HG02938 (cell line): ENCODE measurements around the gene FAM200A.
"Not testable (repeated sequence)": the region's sequence is repeated elsewhere in the genome, so short reads cannot be mapped to it uniquely, and the experiment has no call there.

Experiments used
- ATAC-seq: cut with Tn5 transposase; IDR thresholded peaks from one replicate; pipeline ENCODE4 v1.9.1; 2021; ENCODE audit warnings: mild to moderate bottlenecking, moderate library complexity; ENCODE audit not compliant: unreplicated experiment

FAM200A gene

DNA sequence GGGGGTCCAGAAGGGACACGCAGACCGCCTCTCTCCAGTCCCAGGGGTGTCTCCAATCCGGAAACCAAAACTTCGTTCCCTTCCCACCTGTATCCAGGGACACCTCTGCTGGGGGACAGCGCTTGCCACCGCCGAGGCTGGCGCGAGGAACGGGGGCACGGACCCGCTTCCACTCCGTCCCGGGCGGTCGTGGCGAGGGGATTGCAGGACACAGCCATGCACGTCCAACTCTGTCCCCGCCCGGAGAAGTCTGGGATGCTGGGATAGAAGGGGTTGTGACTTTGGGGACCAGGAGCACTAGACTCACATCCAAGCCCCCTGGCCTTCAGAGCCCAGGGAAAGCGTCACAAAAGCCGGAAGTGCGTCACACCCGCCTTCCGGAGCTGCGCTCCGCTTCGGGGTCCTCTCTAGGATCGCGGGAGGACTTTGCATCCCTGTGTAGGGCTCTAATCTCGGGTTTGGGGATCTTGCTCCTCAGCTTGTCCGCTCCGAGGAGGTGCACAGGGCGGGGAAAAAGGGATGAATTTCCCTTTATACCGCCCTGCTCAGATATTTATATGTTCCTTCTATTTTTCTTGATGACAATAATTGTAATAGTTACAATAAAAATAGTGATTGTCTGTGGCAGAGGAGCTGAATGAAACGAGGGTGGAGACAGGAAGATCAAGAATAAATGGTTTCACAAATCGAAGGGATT is at the start of gene FAM200A:
Gene FAM200A, minus strand, starts transcription at position 348 of the 697 bp plus-strand sequence. CDS start 3,707 bp downstream, outside the sequence.
- ATAC-seq, result peak; percentile 87

DNA sequence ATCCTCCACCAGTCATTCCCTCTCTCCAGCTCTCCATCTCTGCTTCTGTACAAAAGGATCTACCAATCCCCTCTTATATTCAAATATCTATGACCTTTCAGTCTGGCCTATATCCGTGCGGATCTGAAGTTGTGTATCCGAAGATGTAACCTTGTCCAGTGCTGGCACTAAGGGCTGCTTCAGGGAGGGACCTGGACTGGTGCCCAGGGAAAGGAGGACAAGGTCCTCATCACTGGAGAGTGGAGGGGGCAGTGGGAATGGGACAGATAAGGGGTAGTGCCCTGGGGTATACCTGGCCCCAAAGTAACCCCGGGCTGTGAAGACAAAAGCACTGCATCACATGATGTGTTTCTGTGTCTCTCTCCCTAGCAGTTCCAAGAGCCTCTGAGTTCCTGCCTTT is 47.9 kb upstream of the FAM200A start:
- no peak for ATAC-seq

DNA sequence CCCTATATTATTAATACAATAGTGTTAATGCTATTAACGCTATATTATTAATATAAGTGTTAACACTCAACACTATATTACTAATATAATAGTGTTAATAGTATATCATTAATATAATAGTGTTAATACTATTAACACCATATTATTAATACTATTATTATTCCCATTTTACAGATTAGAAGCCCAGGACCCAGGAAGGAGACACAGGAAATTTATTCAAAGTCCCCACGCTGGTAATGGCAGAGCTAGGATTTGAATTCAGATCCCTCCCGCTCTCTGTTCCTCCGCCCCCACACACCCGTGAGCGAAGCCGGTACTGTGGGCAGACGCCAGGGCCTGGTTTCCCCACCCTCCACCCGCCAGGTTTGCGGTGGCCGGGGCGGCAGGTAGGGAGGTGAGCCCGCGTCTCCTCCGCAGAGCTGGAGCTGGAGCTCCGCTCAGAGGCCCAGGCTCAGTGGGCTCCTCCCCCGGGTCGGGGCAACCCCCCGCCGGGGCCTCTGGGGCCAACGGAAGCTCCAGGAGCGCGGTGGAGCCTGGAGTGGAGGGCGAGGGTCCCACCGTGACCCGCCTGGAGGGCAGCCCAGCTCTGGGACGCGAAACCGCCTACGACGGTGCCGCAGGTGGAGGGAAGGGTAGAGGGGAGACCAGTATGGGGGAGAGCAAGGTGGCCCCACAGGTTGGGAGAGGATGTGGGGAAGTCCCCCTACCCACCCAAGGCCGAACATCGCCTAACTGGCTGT is 46.0 kb upstream of the FAM200A start, which contains the start of gene TMEM225B:
Gene TMEM225B, plus strand, starts transcription at position 506 of the 740 bp plus-strand sequence. CDS start 6,122 bp downstream, outside the sequence.
- ATAC-seq, result no peak

DNA sequence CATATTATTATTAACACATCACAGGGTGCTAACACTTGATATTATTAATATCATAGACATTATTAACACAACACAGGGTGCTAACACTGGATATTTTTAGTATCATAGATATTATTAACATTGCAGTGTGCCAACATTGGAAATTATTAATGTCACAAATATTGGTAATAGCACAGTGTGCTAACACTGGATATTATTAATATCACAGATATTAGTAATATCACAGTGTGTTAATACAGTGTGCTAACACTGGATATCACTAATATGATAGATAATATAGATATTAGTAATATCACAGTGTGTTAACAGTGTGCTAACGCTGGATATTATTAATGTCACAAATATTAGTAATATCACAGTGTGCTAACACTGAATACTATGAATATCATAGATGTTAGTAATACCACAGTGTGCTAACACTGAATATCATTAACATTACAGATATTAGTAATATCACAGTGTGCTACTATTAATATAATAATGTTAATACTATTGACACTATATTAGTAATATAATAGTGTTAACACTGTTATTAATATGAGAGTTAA is 44.6 kb upstream of the FAM200A start:
- no peak for ATAC-seq

DNA sequence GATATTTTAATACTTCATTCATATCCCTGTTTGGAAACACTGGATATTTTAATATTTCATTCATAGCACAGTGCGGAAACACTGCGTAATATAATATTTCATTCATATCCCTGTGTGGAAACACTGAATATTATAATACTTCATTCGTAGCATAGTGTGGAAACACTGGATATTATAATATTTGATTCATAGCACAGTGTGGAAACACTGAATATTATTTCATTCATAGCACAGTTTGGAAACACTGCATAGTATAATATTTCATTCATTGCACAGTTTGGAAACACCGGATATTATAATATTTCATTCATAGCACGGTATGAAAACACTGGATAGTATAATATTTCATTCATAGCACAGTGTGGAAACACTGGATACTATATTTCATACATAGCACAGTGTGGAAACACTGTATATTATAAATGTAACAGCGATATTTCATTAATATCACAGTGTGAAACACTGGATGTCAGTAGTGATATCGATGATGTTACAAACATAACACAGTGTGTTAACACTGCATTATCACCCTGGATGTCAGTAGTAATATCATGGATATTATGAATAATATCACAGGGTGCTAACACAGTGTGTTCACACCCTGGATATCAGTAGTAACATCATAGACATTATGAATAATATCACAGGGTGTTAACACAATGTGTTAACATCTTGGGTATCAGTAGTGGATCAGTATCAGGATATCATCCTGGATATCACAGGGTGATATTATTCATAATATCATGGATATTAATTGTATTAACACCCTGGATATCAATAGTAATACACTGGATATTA is 43.2 kb upstream of the FAM200A start:
- ATAC-seq, result no peak

DNA sequence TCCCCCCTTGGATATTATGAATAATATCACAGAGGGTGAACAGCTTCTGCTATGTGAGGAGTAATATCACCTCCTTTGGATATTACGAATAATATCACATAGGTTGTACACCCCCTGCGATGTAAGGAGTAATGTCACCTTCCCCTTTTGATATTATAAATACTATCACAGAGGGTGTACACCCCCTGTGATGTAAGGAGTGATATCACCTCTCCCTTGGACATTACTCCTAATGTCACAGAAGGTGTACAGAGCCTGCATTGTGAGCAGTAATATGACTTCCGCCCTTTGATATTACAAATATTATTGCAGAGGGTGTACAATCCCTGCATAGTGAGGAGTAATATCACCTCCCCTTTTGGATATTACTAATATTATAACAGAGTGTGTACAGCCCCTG is 37.0 kb upstream of the FAM200A start:
- ATAC-seq, result no peak

DNA sequence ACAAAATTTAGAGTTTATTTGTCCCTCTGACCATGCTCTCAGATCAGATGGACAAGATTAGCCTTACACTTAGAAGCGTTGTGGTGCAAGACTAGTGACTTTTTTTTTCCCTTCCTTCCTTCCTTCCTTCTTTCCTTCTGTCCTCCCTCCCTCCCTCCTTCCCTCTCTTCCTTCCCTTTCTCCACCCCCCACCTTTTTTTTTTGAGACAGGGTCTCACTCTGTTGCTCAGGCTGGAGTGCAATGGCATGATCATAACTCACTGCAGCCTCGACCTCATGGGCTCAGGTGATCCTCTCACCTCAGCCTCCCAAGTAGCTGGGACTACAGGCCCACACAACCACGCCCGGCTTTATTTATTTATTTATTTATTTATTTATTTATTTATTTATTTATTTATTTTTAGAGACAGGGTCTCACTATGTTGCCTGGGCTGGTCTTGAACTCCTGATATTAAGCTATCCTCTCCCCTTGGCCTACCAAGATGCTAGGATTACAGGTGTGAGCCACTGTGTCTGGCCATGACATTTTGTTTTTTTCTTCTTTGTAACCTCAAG is 28.9 kb upstream of the FAM200A start:
- not testable (repeated sequence) for ATAC-seq

DNA sequence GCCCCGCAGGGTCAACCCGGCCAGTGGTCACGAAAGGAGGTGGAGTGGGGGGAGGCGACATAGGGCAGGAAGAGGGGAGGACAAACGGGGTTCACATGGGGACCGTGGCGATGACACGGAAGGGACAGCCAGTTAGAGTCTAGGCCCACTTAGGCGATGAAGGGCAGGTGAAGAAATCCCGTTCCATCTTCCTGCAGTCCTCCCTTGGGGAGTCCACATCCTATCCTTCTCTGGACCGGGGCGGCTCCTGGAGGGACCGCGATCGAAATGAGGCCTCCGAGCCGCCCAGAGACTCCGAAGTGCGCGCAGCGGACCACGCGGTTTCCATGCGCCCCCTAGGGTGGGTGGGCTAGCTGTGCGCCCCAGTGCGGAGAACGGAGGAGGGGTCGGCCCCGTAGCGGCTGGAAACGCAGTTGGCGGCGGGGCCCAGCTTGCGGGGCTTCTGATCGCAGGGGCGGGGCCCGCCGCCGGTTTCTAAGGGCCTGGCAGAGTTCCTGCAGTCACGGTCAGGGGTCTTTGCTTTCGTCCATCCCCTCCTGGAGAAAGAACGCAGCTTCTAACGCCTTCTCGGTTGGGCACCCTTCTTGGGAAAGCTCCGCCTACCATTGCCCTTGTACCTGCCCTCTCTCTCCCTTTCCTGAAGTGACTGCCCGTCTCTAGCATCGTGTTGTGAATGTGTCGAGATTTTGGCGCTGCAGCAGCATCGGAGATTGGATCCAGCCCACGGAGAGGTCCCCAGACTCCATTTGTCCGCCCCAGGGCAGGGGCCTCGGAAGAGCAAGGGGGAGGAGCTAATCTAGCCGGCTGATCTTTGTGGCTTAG is 28.3 kb upstream of the FAM200A start:
- no peak for ATAC-seq

DNA sequence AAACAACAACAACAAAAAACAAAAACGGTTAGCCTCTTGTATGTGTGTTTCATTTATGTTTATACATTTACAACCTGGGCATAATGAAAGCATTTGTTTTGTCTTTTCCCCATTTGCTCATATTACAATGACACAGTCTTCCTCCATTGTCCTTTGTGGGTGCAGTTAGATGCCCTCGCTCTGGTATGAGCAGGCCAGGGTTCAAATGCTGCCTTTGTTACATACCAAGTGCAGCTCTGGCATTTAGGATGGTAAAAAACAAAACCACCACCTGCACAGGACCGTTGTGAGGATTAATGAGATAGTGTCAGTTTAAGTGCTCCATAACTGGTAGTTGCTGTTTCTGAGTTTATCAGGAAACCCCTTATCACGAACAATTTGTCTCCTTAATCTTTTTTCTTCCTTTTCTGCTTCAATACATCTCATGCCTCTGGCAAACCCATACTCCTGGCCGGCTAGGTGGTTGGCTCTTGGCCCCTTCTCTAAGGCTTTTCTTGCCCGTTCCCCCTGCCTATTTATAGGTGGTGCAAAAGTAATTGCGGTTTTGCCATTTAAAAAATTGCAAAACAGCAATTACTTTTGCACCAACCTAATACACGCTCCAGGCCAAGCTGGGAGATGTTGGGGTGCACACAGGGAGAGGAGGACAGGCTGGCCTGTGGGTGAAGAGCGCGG is 27.5 kb upstream of the FAM200A start:
- ATAC-seq, result no peak

DNA sequence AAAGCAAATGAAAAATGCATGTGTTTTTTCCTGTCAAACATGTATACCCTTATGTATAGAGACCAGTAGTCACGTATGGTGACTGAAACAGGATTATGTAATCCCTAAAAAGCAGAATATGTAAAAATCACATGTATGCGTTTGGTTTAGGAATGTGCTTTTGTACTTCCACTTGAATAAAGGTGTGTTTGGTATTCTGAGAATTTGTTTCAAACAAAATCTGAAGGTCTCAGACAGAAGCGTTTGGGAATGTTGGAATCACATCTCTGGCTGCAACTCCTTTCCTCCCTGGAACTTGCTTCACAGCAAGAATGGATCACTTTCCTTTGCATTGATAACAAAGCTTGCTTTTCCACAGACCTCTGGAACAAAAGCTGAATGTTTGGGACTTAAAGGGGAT is 24.3 kb upstream of the FAM200A start:
- ATAC-seq, result no peak

DNA sequence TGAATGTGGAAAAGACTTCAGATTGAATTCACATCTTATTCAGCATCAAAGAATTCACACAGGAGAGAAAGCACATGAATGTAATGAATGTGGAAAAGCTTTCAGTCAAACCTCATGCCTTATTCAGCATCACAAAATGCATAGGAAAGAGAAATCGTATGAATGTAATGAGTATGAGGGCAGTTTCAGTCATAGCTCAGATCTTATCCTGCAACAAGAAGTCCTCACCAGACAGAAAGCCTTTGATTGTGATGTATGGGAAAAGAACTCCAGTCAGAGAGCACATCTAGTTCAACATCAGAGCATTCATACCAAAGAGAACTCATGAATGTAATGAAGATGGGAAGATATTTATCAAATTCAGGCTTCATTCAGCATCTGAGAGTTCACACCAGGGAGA is 21.3 kb upstream of the FAM200A start:
- no peak for ATAC-seq

DNA sequence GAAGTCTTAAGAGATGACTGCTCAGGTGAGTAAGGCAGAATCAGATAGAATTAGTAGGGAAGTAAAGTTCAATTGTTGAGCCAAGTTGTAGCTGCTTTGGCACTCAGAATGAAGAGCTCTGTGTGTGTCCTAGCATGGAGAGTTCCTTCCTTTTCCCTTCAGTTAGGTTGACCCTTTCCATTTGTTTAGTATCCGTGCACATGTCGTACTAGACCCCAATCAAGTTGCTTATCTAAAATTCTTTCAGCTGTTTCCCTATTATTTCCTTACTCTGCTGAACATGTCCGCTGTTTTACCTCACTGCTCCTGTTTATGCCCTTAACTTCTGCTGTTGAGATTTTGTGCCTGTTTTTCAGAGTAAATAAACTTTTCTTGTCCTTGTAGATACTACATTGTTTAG is 19.9 kb upstream of the FAM200A start:
- ATAC-seq, result no peak

DNA sequence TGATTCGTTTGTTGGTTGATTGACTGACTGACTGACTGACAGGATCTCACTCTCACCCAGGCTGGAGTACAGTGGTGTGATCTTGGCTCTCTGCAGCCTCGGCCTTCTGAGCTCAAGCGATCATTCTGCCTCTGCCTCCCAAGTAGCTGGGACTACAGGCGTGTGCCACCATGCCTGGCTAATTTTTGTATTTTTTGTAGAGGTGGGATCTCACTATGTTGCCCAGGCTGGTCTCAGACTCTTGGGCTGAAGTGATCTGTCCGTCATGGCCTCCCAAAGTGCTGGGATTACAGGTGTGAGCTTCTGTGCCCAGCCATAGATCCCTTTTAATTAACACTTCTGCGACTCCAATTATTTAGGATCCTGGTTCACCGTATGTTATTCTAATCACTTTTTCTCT is 16.9 kb upstream of the FAM200A start:
- ATAC-seq, result not testable (repeated sequence)

DNA sequence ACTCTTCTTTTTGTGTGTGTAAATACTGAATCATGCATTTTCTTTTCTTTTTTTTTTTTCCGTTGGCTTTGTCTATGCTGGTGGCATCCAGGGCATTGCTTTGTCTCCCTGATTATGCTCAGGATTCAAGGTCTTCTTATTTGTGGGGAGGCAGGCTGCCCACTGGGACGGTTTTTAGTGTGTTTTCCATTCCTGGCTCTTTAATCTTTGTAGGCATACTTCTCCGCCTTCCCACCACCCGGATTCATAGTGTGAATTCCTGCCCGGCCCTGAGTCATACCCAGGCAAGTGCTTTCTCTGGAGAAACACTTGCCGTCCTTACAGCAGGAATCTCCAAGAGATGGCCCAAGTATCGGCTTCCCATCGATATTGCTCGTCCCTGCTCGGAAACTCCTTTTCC is 11.7 kb upstream of the FAM200A start:
- ATAC-seq, result no peak

DNA sequence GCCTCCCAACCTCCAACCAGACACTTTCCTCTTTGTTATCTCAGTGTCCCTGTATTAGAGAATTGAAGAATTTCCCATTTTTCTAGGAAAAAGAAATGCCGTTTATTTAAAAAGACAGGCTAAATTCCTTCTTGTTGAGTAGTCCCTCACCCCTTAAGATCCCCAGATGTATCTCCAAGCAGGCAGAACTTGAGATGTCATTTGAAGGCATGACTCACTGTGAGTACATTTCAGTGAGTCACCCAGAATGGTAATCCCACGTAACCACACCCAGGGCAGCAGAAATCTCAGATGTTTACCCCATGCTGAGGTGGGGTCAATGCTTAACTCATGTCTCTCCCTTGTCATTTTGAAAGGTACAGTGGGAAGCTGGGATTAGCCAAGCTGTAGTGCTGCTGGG is 10.9 kb upstream of the FAM200A start:
- ATAC-seq, result no peak

DNA sequence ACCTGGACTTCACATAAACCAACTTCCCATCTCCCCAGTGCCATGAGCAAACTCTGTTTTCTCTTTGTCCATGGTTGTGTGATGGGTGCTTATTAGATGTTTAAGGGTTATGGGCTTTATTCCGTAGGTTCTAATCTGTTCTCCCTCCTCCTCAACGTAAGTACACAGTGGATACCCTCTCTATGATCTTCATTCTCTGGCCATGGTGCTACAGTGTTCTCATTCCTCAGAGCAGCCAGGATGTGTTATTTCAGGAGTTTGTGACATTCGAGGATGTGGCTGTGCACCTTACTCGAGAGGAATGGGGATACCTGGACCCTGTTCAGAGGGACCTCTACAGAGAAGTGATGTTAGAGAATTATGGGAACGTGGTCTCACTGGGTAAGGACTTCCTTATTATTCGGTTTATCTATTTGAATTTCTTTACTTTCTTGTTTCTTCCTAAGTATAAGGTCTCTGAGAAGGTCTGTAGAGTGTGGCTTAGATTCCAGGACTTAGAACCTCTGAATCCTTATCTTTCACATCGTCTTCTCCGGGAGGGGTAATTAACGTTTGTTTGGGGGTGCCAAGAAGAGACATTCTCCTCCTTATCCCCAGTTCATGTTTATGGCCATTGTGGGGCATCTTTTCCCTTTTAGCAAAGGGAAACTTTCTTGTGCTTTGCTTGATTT is 10.3 kb upstream of the FAM200A start:
- no peak for ATAC-seq

DNA sequence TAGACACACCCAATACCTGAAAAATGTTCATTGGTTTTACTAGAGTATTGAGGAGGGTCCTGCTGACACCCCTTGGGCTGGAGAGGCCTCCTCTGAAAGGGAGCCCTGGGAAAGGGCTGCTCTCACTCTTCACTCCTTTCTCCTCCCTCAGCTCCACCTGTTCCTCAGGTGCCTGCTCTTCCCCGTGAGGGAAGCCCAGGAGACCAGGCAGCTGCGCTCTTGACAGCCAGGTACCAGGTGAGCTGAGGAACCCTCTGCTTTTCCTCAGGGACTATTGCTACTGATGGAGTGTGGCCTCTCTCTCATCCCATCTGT is 9.8 kb upstream of the FAM200A start:
- no peak for ATAC-seq

DNA sequence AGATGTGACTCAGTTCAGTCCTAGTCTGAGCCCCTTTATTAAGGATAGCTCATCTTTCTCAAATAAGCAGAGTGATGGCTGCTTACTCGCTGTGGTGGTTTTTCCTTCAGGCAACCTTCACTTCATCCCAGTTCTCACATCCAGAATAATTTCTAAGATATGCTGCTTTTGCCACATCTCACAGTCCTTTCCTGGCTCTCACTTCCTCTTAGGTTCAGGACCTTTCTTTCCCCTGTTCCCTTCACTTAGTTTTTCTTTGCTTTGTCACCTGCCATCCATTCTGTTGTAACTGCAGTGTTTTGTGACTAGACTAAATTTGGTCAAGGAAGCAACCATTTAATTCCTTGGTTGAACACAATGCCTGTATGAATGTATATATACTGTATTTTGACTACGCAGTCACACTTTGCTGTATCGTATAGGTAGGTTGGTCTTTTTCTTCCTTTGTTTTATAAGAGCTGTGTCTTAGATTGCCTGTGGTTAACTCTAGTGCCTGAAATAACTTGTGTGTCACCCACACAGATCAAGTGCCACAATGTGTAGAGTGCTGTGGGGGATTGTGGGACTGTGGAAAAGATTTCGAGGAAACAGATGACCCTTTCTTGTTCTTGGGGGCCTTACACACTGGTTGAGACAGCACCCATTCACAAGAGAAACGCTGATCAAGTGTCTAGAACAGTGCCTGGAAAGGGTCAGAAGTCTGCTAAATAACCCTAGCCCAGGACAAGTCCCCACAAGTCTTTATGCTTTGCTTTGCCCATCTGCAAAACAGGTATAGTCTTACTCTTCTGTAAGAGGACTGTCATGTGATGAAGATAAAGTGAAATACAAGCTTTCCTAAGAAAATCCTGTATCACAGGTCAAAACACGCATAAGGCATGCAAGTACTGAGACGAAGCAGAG is 9.2 kb upstream of the FAM200A start:
- ATAC-seq, result no peak
